Suprapubic skin (tissue), 4 donors: Measurements from ENCODE around the gene NREP.

Experiments used
- EP300 ChIP-seq: sonication (generic); formaldehyde crosslinking; IDR thresholded peaks from one replicate; pipeline ENCODE4 v1.6.1; 2017; ENCODE audit warnings: antibody characterized with exemption
- POLR2AphosphoS5 ChIP-seq, 3 donors: sonication (generic); formaldehyde crosslinking; IDR thresholded peaks; one replicate each; pipeline ENCODE4 v1.6.1; 2017; ENCODE audit warnings: antibody characterized with exemption in 3 of 3
- TF ChIP-seq, protein P1 (sequence below), 2 donors: fragments of 200-600 bp in 1 of 2; fragments of 450-650 bp in 1 of 2; sonication (generic) in 1 of 2; IDR thresholded peaks; one replicate each; pipeline ENCODE4 v1.5.1; 2016 to 2019; ENCODE audit warnings: antibody characterized with exemption in 2 of 2, mild to moderate bottlenecking in 1 of 2, moderate library complexity in 1 of 2

DNA sequence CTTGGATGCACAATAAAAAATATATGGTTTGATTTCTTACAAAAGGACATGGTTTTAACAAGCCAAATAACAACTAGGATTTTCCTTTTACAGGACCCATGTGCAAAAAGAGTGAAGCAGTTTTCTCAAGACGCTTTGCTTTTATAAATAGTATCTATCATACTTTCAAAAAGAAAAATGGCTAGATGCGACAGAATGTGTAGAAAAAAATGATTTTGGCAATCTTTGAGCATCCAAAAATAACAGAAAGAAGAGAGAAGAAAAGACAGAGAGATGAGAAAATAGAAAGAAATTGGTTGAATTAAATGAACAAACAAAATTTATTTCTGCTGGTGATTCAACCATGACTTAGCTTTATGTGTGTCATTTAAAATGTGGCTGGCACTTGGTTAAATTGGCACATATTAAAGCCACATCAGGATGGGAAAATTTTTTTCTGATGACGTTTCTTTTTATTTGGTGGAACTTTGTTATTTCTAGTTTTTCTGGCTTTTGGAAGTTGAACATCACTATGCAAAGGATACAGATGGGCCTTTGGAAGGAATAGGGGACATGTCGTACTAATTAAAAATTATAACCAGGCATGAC lies 35.6 kb upstream of the NREP start:
- TF ChIP-seq EP300 (no peak), POLR2AphosphoS5 (IDR thresholded peaks at IDR 0.05) (no peak)
- TF ChIP-seq, protein P1, sequence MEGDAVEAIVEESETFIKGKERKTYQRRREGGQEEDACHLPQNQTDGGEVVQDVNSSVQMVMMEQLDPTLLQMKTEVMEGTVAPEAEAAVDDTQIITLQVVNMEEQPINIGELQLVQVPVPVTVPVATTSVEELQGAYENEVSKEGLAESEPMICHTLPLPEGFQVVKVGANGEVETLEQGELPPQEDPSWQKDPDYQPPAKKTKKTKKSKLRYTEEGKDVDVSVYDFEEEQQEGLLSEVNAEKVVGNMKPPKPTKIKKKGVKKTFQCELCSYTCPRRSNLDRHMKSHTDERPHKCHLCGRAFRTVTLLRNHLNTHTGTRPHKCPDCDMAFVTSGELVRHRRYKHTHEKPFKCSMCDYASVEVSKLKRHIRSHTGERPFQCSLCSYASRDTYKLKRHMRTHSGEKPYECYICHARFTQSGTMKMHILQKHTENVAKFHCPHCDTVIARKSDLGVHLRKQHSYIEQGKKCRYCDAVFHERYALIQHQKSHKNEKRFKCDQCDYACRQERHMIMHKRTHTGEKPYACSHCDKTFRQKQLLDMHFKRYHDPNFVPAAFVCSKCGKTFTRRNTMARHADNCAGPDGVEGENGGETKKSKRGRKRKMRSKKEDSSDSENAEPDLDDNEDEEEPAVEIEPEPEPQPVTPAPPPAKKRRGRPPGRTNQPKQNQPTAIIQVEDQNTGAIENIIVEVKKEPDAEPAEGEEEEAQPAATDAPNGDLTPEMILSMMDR (IDR thresholded peaks at IDR 0.05): no peak
